ENCODE measurements around the gene SLC25A1. TPM values are rescaled to one million over a fixed set of nuclear protein-coding genes. Genes with fewer than 3 reads are reported as not detected.

The SLC25A1 gene
- total and polyA plus RNA-seq, 2 donors from 2014 or later: 62.6 to 128 TPM

DNA sequence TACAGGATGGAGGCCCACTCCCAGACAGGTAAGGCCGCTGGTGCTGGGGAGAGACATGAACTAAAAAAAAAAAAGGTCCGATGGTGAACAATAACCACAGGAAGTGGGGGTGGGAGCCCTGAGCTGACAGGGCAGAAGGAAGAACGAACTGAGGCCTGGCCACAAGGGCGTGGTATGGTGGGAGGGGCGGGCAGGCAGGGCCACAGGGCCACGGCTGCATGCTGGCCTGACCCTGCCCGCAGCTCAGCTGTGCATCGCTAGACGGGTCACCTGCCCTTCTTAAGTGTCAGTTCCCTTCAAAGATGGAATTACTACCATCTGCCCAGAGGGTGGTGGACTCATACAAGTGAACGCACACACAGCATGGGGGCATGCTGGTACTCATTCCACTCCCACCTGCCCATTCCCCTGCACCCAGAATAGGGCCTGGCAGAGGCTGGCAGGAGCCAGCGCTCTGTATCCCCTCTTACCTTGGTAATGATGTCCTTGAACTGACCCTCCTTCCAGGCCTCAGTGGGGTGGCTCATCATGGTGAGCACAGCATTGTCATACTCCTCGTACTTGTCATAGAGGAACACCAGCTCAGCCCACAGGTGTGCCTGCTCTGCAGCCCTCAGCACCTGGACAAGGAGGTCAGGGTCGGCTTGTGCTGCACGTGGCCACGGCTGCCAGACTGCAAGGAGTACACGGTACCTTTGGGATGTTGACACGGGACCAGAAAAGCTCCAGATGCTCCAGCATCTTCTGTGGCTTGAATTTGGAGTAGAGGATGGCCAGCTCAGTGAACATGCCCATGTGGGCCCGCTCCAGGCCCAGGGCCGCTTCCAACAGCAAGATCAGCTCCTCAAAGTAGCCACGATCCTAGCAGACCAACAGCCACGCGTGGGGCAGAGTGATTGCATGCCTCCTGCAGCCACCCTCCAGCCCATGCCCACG is 17.5 kb upstream of the SLC25A1 start:
- Histone ChIP-seq H3K27ac (ENCODE audit: low read depth in 2 of 2, low read length in 2 of 2) (no peak overlapping the region), H3K36me3 (ENCODE audit: control insufficient read depth in 2 of 3, insufficient read depth in 3 of 3, low read length in 3 of 3) (peaks cover 0 to 3% (median 2%) of the 10 kb centered on the region in 3 donors), H3K27me3 (ENCODE audit: control insufficient read depth, insufficient read depth, low read length) (no peaks in the 10 kb centered on the region), H3K9ac (ENCODE audit: low read length in 3 of 3) (no peak overlapping the region), H3K4me1 (ENCODE audit: control insufficient read depth in 2 of 3, insufficient read depth in 2 of 3, low read depth in 1 of 3, low read length in 3 of 3) (no peaks in the 10 kb centered on the region), H3K4me3 (ENCODE audit: low read length in 3 of 3) (no peak overlapping the region), H3K9me3 (ENCODE audit: control insufficient read depth in 2 of 3, insufficient read depth in 1 of 3, low read length in 3 of 3) (no peaks in the 10 kb centered on the region)
- intact Hi-C loops (cut with DNase I): no loop called here
- DNase-seq: peak in 1 of 5 donors; percentile 37
- TF ChIP-seq CTCF (IDR thresholded peaks at IDR 0.05; ENCODE audit: borderline replicate concordance, extremely low read depth, insufficient read depth): no peak
- FAIRE-seq: no peak

- peaks cover 0 to 3% (median 2%) of the 10 kb centered on the region in 3 donors for H3K36me3 ChIP-seq (ENCODE audit: control insufficient read depth in 2 of 3, insufficient read depth in 3 of 3, low read length in 3 of 3)
- H3K9me3 ChIP-seq (ENCODE audit: control insufficient read depth in 2 of 3, insufficient read depth in 1 of 3, low read length in 3 of 3): no peaks in the 10 kb centered on the region
- no peaks in the 10 kb centered on the region for H3K4me1 ChIP-seq (ENCODE audit: control insufficient read depth in 2 of 3, insufficient read depth in 2 of 3, low read depth in 1 of 3, low read length in 3 of 3)
- intact Hi-C loops (cut with DNase I): no loop called here
- H3K4me3 ChIP-seq (ENCODE audit: low read length in 3 of 3): no peak overlapping the region
- H3K9ac ChIP-seq (ENCODE audit: low read length in 3 of 3): no peak overlapping the region
- DNase-seq (peak in 2 of 5 donors; percentile 30 to 37), FAIRE-seq (no peak)
- H3K27me3 ChIP-seq (ENCODE audit: control insufficient read depth, insufficient read depth, low read length): no peaks in the 10 kb centered on the region
- no peak for TF ChIP-seq CTCF (IDR thresholded peaks at IDR 0.05; ENCODE audit: borderline replicate concordance, extremely low read depth, insufficient read depth)
- no peak overlapping the region for H3K27ac ChIP-seq (ENCODE audit: low read depth in 2 of 2, low read length in 2 of 2)
Measured at GRCh38 chr22:19194766-19195536, 16.4 kb upstream of the SLC25A1 start.

- Histone ChIP-seq H3K36me3 (ENCODE audit: control insufficient read depth in 2 of 3, insufficient read depth in 3 of 3, low read length in 3 of 3) (peaks cover 0 to 3% (median 2%) of the 10 kb centered on the region in 3 donors), H3K9ac (ENCODE audit: low read length in 3 of 3) (no peak overlapping the region), H3K27me3 (ENCODE audit: control insufficient read depth, insufficient read depth, low read length) (no peaks in the 10 kb centered on the region), H3K27ac (ENCODE audit: low read depth in 2 of 2, low read length in 2 of 2) (no peak overlapping the region), H3K4me1 (ENCODE audit: control insufficient read depth in 2 of 3, insufficient read depth in 2 of 3, low read depth in 1 of 3, low read length in 3 of 3) (no peaks in the 10 kb centered on the region), H3K9me3 (ENCODE audit: control insufficient read depth in 2 of 3, insufficient read depth in 1 of 3, low read length in 3 of 3) (no peaks in the 10 kb centered on the region), H3K4me3 (ENCODE audit: low read length in 3 of 3) (no peak overlapping the region)
- FAIRE-seq (no peak), DNase-seq (peak in 1 of 5 donors; percentile 19)
- TF ChIP-seq CTCF (IDR thresholded peaks at IDR 0.05; ENCODE audit: borderline replicate concordance, extremely low read depth, insufficient read depth): no peak
- intact Hi-C loops (cut with DNase I): no loop called here
Measured at GRCh38 chr22:19193879-19194278, 15.3 kb upstream of the SLC25A1 start.
